GM23248 (cell line): ENCODE data around the gene PLXDC1. TPM values are rescaled to one million over a fixed set of nuclear protein-coding genes. Genes with fewer than 3 reads are reported as not detected.
A peak's percentile ranks its signal among the peaks of the same experiment; 100 is the strongest.

ENCODE experiments used
- DNase-seq: peaks from one replicate; pipeline ENCODE4 v3.0.0-alpha.2; 2015
- H2AFZ ChIP-seq: fragments of 200-600 bp; sonication (generic); 2 replicates; pipeline ENCODE4 v1.6.1; 2016; ENCODE audit warnings: antibody characterized with exemption
- H3F3A ChIP-seq: fragments of 200-600 bp; sonication (generic); 2 replicates; pipeline ENCODE4 v1.6.1; 2016; ENCODE audit warnings: mild to moderate bottlenecking, antibody characterized with exemption, mixed run types; ENCODE audit not compliant: insufficient read depth
- H3K27ac ChIP-seq: fragments of 200-600 bp; sonication (generic); 2 replicates; pipeline ENCODE4 v1.5.1; 2016; ENCODE audit warnings: mild to moderate bottlenecking
- H3K27me3 ChIP-seq: fragments of 200-600 bp; sonication (generic); replicated peaks from 2 replicates; pipeline ENCODE4 v1.6.1; 2016; ENCODE audit warnings: mild to moderate bottlenecking; ENCODE audit not compliant: insufficient read depth
- H3K36me3 ChIP-seq: fragments of 200-600 bp; sonication (generic); 2 replicates; pipeline ENCODE4 v1.6.1; 2016; ENCODE audit warnings: low read depth, mild to moderate bottlenecking
- H3K4me1 ChIP-seq: fragments of 200-600 bp; sonication (generic); 2 replicates; pipeline ENCODE4 v1.6.1; 2016; ENCODE audit warnings: mild to moderate bottlenecking; ENCODE audit not compliant: insufficient read depth
- H3K4me2 ChIP-seq: fragments of 200-600 bp; sonication (generic); one replicate; pipeline ENCODE4 v1.6.1; 2016; ENCODE audit warnings: mild to moderate bottlenecking; ENCODE audit not compliant: unreplicated experiment
- H3K4me3 ChIP-seq: fragments of 200-600 bp; sonication (generic); 2 replicates; pipeline ENCODE4 v1.5.1; 2016; ENCODE audit warnings: mild to moderate bottlenecking
- H3K79me2 ChIP-seq: fragments of 200-600 bp; sonication (generic); 2 replicates; pipeline ENCODE4 v1.6.1; 2016; ENCODE audit warnings: mild to moderate bottlenecking; ENCODE audit not compliant: insufficient read depth
- H3K9ac ChIP-seq: fragments of 200-600 bp; sonication (generic); 2 replicates; pipeline ENCODE4 v1.6.1; 2016; ENCODE audit warnings: mild to moderate bottlenecking
- H3K9me2 ChIP-seq: fragments of 200-600 bp; sonication (generic); 2 replicates; pipeline ENCODE4 v1.6.1; 2016; ENCODE audit warnings: mixed run types, mild to moderate bottlenecking, moderate library complexity; ENCODE audit not compliant: insufficient read depth
- H3K9me3 ChIP-seq: fragments of 200-600 bp; sonication (generic); one replicate; pipeline ENCODE4 v1.6.1; 2017; ENCODE audit warnings: low read depth
- H4K20me1 ChIP-seq: fragments of 200-600 bp; sonication (generic); 2 replicates; pipeline ENCODE4 v1.6.0; 2016; ENCODE audit not compliant: insufficient read depth
- EZH2 ChIP-seq: fragments of 200-600 bp; sonication (generic); IDR thresholded peaks from 2 replicates; pipeline ENCODE4 v1.6.1; 2018; ENCODE audit warnings: antibody characterized with exemption, mild to moderate bottlenecking; ENCODE audit not compliant: insufficient read depth, poor library complexity, severe bottlenecking
- EZH2phosphoT487 ChIP-seq: fragments of 200-600 bp; sonication (generic); IDR thresholded peaks from 2 replicates; pipeline ENCODE4 v1.6.1; 2018; ENCODE audit warnings: antibody characterized with exemption, moderate library complexity, mild to moderate bottlenecking, low read depth; ENCODE audit not compliant: insufficient read depth
- WGBS, 2 experiments: methylation state at CpG; one replicate each; pipeline ENCODE4 v1.1.6; 2015 to 2017; ENCODE audit warnings: low lambda C conversion rate in 2 of 2, low coverage in 1 of 2; ENCODE audit errors: missing lambda C conversion rate in 2 of 2; 5-methylcytosine and 5-hydroxymethylcytosine counted together
- in situ Hi-C: fragments of 300-500 bp; cut with MboI; formaldehyde crosslinking; loops from 2 replicates; pipeline ENCODE4 v1.15.0; 2020
- polyA plus RNA-seq: library from polyadenylated mRNA; unstranded; fragments of >200 nt; fragmentation: Nextera tagmentation; extraction: Ambion mirVana; gene quantifications from 2 replicates; pipeline ENCODE4 v1.2.1, GENCODE V29; 2016
- total RNA-seq: library from RNA; depleted of rRNA; stranded (reverse); fragments of >200 nt; shearing (Covaris generic); gene quantifications from 2 replicates; pipeline ENCODE4 v1.2.3, GENCODE V29; 2014

The PLXDC1 gene
- total and polyA plus RNA-seq, 2 experiments from 2014 or later = 0.24 TPM; not detected in 1

DNA sequence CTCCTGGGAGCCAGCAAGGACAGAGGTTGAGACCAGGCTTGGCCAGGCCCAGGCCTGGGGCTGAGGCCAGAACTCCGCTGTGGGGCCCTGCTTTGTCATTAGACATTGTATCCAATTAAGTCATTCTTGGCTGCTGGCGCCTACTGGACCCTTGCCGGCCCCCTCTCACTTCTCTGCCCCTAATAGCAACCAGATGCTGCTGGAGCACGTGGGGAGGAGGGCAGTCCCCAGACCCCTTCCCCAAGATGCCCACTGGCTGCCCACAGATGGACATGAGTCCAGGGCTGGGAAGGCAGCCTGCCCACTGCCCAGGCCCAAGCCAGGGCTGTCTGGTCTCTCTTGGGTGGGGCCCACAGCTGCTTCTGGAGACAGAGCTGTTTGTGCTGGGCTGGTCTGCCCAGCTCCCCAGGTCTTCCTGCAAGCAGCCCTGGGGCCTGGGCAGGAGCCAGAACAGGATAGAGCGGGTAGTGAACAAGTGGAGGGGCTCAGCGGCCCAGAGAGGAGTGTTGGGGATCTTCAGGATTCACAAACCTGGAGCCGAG lies 7.8 kb downstream of the PLXDC1 start:
- Histone ChIP-seq H4K20me1 (no peaks in the 10 kb centered on the region), H2AFZ (0 out of 2 replicates have a peak overlapping the region, but pooled peaks have one; percentile 9), H3K9me3 (no peaks in the 10 kb centered on the region), H3K4me3 (no peak overlapping the region), H3K4me1 (peaks cover 20% of the 10 kb centered on the region), H3K27ac (peak overlapping the region; percentile 22), H3K27me3 (no peaks in the 10 kb centered on the region), H3K79me2 (no peaks in the 10 kb centered on the region), H3K9me2 (no peaks in the 10 kb centered on the region), H3F3A (no peaks in the 10 kb centered on the region), H3K36me3 (no peaks in the 10 kb centered on the region), H3K4me2 (no peak overlapping the region), H3K9ac (0 out of 2 replicates have a peak overlapping the region, but pooled peaks have one; percentile 13)
- peak; percentile 22 for DNase-seq
- in situ Hi-C loops = no loop called here
- no peak for TF ChIP-seq EZH2phosphoT487
- TF ChIP-seq EZH2 = no peak
- 45 to 48% methylated on average over 7 of the region's 7 CpGs for WGBS, 2 experiments

DNA sequence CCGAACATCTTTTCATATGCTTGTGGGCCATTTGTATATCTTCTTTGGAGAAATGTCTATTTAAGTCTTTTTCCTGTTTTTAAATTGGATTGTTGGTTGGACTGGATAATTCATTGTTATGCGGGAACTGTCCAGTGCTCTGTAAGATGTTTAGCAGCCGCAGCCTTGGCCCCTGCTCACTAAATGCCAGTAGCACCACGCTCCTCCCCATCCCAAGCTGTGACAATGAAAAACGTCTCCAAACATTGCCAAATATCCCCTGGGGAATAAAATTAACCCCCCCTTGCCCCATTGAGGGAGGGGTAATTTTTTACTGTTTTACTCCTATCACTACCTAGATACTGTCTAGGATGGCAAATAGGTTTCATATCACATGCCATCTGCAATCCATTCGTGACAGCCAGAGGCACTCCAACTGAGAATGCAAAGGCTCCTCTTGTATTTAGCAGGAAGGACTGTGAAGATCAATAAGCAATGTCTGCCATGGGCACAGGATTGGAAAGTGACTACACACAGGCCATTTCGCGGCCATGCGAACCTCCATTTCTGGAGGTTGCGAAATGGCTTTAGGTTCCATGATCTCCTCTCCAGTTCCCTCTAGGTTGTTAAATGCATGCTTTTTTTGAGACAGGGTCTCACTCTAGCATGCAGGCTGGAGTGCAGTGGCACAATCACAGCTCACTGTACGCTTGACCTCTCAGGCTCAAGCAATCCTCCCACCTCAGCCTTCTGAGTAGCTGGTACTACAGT lies 9.3 kb downstream of the PLXDC1 start:
- no peak for TF ChIP-seq EZH2
- TF ChIP-seq EZH2phosphoT487 = no peak
- H3K79me2 ChIP-seq = no peaks in the 10 kb centered on the region
- no peaks in the 10 kb centered on the region for H4K20me1 ChIP-seq
- no peak overlapping the region for H3K4me2 ChIP-seq
- peaks cover 25% of the 10 kb centered on the region for H3K4me1 ChIP-seq
- DNase-seq = no peak
- no peak overlapping the region for H2AFZ ChIP-seq
- H3K9ac ChIP-seq = no peak overlapping the region
- 90 to 93% methylated on average over 11 of the region's 11 CpGs for WGBS, 2 experiments
- H3K27ac ChIP-seq = no peak overlapping the region
- H3K9me2 ChIP-seq = no peaks in the 10 kb centered on the region
- H3K4me3 ChIP-seq = no peak overlapping the region
- H3K36me3 ChIP-seq = no peaks in the 10 kb centered on the region
- H3K9me3 ChIP-seq = no peaks in the 10 kb centered on the region
- H3F3A ChIP-seq = no peaks in the 10 kb centered on the region
- no peaks in the 10 kb centered on the region for H3K27me3 ChIP-seq
- in situ Hi-C loops = no loop called here

DNA sequence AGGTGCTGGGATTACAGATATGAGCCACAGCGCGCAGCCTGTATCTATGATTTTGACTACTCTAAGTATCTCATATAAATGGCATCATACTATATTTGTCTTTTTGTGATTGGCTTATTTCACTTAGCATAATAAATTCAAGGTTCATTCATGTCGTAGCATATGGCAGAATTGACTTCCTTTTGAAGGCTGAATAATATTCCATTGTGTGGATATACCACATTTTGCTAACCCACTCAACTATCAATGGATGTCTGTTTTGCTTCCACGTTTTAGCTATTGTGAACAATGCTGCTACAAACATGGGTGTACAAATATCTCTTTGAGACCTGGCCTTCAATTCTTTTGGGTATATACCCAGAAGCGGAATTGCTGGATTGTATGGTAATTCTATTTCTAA lies 10.1 kb downstream of the PLXDC1 start:
- H3K4me3 ChIP-seq = no peak overlapping the region
- peaks cover 25% of the 10 kb centered on the region for H3K4me1 ChIP-seq
- H3K27ac ChIP-seq = no peak overlapping the region
- WGBS, 2 experiments = 92 to 94% methylated on average over 5 of the region's 5 CpGs
- H3F3A ChIP-seq = no peaks in the 10 kb centered on the region
- no peaks in the 10 kb centered on the region for H3K9me3 ChIP-seq
- no peaks in the 10 kb centered on the region for H3K79me2 ChIP-seq
- no peak overlapping the region for H3K9ac ChIP-seq
- H3K36me3 ChIP-seq = no peaks in the 10 kb centered on the region
- no peaks in the 10 kb centered on the region for H4K20me1 ChIP-seq
- H3K27me3 ChIP-seq = no peaks in the 10 kb centered on the region
- no peak for DNase-seq
- in situ Hi-C loops = no loop called here
- no peak for TF ChIP-seq EZH2phosphoT487
- TF ChIP-seq EZH2 = no peak
- no peak overlapping the region for H3K4me2 ChIP-seq
- no peaks in the 10 kb centered on the region for H3K9me2 ChIP-seq
- no peak overlapping the region for H2AFZ ChIP-seq

DNA sequence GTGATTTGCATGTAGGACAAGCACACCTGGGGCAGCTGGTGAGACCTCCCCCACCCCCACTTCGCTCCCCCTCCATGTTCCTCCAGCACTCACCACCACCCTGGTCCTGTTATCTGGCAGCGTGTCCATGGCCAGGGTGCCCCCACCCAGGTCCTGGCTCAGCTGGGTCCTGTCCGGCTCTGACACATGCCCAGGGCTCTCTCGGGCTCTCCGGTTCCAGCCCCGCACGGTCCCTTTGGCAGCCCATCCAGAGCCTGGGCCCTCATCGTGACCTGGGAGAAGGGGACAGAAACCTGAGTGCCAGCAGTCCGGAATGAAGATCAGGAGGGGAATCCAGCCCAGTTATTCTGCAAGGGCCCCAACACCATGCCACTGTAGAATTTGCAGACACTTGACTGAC lies 11.9 kb downstream of the PLXDC1 start:
- Histone ChIP-seq H3K4me2 (peak overlapping the region; percentile 72), H2AFZ (peak overlapping the region; percentile 84), H3K9ac (no peak overlapping the region), H3K79me2 (no peaks in the 10 kb centered on the region), H3K27me3 (no peaks in the 10 kb centered on the region), H3K4me3 (no peak overlapping the region), H3F3A (no peaks in the 10 kb centered on the region), H3K27ac (peak overlapping the region; percentile 72; the same call in 1 of the 2 replicates), H3K9me2 (no peaks in the 10 kb centered on the region), H4K20me1 (no peaks in the 10 kb centered on the region), H3K36me3 (no peaks in the 10 kb centered on the region), H3K9me3 (no peaks in the 10 kb centered on the region), H3K4me1 (peaks cover 22% of the 10 kb centered on the region)
- TF ChIP-seq EZH2 = no peak
- no peak for TF ChIP-seq EZH2phosphoT487
- 92 to 100% methylated on average over 7 to 9 of the region's 9 CpGs for WGBS, 2 experiments
- no peak for DNase-seq
- in situ Hi-C loops = no loop called here
